Activated CD8-positive, alpha-beta memory T cell treated with anti-CD3 and anti-CD28 coated beads, Interleukin-2, amount 50 U/mL, for 4 hours (primary cell): ENCODE results near the gene PIEZO2.

Source experiments
- DNase-seq: peaks from one replicate; pipeline ENCODE4 v3.0.0-alpha.2; 2020

Gene PIEZO2

DNA sequence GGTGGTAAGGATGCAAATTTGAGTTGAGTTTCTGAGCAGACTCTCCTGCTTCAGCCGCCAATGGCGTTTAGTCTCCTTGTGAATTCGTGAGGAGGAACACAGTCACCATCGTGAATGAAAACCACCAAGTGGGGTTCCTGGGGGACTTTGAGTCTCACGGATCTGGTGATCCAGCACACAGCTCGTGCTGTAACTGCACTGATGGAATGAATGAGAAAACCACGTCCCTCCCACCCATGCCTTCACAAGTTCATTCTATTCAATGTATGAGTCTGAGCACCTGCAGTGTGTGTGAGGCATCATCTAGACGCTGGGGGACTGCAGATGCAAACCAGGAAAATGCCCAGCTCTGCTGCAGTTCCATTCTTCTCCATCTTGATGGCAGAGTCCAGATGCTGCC is 127.9 kb downstream of the PIEZO2 start:
- DNase-seq: no peak

DNA sequence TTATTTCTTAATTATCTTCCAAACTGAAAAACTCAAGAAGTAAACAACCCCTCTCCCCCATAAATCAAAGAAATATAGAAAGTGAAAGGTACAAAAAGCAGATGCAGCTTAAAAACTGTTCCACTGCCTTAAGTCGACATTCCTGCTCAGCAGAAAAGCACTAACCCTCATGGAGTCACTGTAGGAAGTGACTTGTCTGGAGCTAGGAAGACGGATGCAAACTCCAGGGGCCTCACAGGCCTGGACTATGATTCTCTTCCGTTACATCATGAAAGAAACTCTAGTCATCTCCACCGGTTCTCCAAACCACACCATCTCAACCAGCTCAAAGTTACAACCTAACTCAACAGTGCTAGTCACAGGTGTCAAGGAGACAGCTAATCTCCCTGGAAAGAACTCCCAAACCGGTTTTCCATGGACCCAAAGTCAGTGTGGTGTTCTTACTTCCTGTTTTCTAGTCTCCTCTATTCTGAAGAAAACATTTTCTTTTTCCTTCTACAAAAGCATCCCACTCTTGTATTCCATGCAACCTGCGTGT is 128.4 kb downstream of the PIEZO2 start:
- no peak for DNase-seq

DNA sequence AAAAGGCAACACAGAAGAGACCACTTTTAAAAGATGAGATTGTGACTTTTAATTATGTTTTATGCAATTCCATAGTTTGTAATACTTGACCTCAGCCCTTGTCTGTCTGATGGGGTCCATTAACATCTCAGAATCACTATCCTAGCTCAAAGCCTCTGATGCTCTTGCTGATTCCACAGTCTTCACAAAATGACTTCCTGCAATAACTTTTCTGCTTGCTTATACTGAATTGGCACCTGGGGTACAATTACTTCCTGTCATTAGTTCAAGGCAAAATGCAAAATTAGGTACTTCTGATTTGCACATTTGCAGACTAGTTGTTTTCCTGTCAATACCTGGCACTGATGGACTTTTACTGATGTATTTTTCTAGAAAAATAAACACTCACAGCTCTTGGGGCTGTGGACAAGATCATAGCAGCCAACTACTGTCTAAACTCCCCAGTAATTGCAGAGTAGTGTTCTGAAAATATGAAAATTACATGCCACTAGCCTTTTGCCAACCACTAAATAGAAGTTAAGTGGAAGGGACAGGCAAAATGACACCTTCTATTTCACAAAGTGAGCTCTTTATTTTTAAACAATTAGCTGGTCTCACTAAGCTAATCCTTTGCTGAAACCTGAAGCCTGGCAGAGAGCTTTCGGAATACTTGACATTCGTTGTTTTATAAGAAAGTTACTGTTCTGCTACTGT is 129.1 kb downstream of the PIEZO2 start:
- no peak for DNase-seq

- DNase-seq: no peak
These were observed 129.9 kb downstream of the PIEZO2 start for GRCh38 chr18:11019295-11020105.

- no peak for DNase-seq
These were observed 139.5 kb downstream of the PIEZO2 start for GRCh38 chr18:11009869-11010268.

DNA sequence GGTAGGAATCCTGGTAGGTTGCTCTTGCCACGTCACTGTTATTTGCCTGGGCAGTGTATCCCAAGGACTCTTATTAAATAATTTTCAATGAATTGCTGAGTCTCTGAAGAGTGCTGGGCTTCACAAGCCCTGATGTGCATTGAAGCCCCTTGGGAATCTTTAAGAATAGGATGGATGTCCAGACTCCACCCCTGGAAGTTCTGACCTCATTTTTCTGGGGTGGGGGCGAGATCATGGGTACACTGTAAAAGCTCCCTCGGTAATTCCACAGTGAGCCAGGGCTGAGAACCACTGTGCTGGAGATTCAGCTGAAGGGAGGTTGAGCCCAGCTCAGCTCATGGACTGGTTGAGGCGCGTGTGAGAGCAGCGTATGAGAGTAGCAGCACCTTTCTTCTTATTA is 140.2 kb downstream of the PIEZO2 start:
- no peak for DNase-seq

DNA sequence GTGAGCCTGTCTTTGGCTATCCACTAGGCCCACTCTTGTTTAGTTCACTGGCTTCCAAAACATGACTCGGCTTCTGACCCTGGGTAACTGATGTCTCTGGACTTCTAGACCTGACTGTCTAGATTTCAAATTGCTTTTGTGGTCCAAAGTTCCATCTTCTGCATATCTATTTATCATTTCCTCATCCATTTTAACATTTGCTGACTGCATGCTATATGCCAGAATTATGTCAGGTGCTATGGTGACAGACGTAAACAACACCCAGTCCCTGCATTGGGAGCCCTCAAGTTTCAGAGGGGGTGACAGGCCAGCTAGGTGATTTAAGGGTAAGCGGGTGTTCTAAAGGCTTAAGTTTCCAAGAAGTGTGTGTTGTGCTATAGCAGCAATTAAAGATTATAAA is 140.9 kb downstream of the PIEZO2 start:
- DNase-seq: no peak

DNA sequence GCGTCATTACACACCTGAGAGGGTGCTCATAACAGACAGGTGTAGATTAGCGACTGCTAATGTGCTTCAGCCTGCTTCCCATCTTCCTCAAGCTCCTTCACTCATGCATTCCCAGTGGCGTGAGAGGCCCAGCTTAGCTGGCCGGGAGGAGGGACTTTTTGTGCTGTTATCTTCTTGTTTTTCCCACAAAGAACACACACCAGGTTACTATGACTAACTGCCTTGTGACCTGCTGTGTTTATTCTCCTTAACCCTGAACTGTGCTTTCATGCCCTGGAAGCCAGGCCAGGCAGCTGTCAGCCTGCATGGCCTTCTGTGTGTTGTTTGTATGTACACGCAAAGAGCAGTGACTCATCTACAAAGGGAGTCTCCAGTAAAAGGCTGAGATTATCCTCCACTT is 143.8 kb downstream of the PIEZO2 start:
- no peak for DNase-seq

GRCh38 chr18:11004951-11005350 is 144.4 kb downstream of the PIEZO2 start:
- no peak for DNase-seq

DNA sequence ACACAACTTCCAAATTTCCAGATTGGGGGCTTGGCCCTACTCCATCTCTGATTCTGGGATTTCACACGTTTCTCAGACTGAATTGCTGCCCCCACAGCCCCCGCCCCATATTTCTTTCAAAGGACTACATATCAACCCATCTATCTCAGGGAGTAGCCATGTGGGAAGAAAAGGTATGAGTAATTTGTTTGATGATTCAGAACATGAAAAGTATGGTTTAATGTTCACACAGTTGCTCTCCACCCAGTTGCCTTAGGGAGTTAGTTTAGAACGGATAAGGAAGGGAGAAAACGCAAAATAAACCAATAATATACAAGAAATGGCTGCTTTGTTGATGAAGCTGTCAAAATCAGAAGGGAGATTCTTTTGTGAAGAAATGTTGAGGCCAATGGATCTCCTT is 145.1 kb downstream of the PIEZO2 start:
- DNase-seq: no peak

DNA sequence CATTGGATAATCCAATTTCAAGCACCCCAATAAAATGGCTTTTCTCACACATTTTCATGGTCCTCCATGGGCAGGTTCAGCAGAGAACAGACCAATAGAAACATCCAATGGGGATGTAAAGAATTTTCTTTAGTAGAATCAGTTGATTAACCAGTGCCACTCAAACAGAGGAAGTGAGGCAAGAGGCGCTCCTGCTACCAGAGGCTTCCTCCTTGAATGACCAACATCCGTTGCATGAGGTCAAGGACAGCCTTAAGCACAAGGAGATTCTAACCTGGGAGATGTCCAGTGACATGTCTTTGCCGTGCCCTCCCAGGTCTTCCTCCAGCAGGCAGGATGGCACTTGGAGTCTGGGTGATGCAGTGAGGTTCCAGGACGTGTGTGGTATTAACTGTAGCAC is 146.6 kb downstream of the PIEZO2 start:
- DNase-seq: no peak

DNA sequence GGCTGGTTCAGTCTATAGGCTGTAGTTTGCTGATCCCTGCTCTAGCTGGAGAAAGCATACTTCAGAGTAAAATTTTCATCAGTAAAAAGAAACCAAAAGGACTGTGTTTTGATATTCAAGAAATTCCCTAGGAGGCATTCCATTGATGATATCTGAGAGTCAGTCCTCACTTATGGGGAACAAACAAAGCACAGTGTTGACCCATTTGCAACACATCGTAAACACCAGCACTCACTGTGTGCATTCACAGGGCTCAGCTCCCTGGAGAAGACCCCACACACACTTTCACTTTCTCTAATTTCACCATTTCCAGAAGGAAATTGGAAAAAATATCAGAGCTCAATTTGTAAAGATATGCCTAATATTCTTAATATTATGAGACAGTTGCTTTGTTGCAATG is 147.1 kb downstream of the PIEZO2 start:
- DNase-seq: no peak

DNA sequence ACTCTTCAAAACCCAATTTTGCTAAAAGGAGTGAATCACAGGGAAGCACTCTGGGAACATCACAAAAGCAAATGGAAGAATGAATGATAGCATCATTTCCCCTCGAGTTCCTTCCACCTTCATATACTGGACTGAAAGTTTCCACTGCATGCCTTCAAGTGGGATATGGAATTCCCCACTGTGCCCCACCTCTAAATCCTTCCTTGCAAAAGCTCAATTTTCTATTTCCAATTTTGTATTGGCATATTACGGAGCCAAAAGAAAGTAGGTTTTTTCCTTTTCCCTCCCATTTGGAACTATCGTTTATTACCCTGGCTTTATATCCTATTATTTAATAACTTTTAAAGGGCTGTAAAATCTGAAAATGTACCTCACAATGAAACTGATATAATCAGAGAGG is 149.3 kb downstream of the PIEZO2 start:
- DNase-seq: no peak

DNA sequence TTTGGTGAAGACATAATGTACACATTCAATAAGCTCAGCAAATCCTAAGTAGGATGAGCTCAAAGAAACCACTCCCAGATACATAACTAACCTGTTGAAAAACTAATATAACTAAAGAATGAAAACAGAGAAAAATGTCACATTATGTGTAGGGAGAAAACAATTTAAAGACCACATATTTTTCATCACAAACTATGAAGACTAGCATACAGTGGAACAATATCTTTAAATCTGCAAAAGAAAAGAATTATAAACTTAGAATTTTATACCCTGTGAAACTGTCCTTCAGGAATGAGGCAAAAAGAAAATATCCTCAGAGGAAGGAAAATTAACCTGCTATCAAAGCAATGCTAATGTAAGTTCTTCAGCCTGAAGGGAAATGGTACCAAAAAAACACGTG is 151.5 kb downstream of the PIEZO2 start:
- no peak for DNase-seq

DNA sequence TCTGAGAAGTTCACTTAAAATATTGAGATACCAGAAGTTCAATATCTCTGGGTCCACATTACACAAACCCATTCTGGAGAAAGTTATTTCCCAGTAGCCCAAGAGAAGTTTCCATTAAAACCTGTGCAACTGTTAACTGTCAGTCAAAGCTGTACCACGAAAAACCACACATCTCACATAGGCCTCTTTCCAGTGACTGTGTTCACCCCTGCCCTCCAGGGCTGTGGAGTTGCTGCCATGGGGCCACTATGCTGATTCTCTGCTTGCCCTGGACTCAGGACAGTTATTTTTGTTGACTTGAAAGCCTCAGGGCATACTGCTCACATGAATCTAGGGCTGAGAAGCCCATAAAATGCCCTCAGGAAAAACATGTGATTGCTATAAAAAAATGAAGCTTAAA is 153.8 kb downstream of the PIEZO2 start:
- no peak for DNase-seq

- no peak for DNase-seq
These were observed 159.9 kb downstream of the PIEZO2 start for GRCh38 chr18:10989486-10989885.

DNA sequence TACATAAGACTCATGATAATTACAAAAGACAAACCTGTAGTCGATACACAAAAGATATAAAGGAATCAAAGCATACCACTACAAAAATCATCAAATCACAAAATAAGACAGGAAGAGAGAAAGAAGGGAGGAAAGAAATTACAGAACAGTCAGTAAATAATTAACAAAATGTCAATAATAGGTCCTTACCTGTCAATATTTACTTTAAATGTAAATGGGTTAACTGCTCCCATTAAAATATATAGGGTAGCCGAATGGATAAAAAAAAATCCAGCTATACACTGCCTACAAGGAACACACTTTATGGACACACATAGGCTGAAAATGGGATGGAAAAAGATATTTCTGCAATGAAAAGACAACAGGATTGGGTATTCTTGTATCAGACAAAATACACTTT is 163.7 kb downstream of the PIEZO2 start:
- no peak for DNase-seq

- DNase-seq: no peak
These were observed 170.0 kb downstream of the PIEZO2 start for GRCh38 chr18:10979411-10979810.

DNA sequence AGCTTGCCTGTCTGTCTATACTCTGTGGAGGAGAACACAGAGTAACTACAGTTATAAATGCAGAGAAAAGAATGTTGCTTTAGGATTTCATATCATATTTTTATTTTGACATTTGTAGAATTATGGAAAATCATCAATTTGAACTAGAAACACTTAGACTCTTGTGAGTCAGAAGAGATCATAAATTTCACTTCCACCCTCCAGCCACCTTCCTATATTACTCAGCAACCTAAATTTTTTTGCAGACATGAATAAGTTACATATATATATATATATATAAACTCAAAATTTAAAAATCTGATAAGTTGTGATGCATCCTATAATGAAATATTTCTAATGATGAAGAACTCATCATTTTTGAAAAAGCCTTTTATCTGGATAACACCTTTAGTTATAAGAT is 172.3 kb downstream of the PIEZO2 start:
- DNase-seq: no peak

DNA sequence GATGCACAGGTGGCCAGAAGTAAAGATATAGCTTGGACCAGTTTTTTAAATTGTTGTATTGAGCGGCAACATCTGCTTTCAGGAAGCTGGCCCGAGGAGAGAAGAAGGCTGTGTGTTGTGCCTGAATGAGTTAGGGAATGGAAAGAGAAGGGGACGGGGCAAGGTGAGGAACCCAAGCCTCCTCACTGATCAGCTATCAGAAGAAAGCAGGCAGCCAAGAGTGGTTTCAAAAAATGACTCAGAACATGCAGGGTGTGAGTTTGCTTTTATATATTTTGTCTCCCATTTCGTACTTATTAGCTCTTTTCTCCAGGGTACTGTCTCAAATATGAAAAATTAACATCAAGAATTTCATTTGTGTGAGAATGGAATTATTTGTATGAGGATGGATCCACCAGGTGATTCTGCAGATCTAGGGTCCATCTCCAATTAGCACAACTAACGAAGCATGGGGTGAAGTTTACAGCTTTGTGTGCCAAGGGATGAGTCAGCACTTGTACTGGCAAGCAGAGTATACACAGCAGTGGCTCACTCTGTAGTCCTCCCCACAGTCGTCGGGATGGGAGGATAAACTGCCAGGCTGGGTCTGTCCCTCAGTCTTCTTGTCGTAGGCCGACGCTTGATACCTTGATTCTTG is 175.7 kb downstream of the PIEZO2 start:
- no peak for DNase-seq

GRCh38 chr18:10971717-10972116 is 177.7 kb downstream of the PIEZO2 start:
- no peak for DNase-seq

DNA sequence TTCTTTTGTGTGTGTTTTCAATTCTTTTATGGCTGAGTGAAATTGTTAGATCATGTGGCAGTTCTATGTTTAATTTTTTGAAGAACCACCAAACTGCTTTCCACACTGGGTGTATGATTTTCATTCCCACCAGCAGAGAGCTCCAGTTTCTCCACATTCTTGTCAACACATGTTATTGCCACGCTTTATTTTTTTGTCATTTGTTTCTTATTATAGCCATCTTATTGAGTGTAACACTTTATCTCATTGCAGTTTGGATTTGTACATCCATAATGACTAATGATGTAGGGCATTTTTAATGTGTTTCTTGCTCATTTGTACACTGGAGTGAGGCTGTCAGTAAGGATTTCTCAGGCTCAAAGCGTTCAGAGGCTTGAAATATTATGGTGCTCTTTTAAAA is 184.2 kb downstream of the PIEZO2 start:
- no peak for DNase-seq

DNA sequence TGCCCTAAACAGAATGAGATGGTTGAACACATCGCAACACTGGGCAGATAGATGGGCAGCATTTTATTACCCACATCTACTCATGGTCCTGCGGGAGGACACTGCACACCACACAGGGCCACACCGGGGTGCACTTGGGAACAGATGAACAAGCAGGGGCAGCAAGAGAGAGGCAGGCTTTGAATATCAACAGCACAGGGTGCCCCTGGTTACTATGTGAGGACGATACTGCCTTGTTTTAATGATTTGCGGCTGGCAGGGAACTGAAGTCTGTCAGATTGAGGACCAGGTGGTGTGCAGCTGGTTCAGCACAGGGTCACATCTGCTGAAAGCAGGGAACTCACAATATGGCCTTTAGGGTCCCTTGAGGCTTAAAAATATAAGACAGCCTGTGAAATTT is 195.7 kb downstream of the PIEZO2 start:
- DNase-seq: no peak
